NCI-H526 treated with DMSO at 0.1 percent for 48 hours (cell line): Measurements from ENCODE around the gene SUPT3H.
A peak's percentile ranks its signal among the peaks of the same experiment; 100 is the strongest.
"Not testable (repeated sequence)": the region's sequence is repeated elsewhere in the genome, so short reads cannot be mapped to it uniquely, and the experiment has no call there.

Experiments
- DNase-seq: peaks from one replicate; lab custom pipeline; 2025; lab: John Stamatoyannopoulos, UW

SUPT3H gene

GRCh38 chr6:44898296-44898930 is 479.3 kb downstream of the SUPT3H start:
- no peak for DNase-seq

DNA sequence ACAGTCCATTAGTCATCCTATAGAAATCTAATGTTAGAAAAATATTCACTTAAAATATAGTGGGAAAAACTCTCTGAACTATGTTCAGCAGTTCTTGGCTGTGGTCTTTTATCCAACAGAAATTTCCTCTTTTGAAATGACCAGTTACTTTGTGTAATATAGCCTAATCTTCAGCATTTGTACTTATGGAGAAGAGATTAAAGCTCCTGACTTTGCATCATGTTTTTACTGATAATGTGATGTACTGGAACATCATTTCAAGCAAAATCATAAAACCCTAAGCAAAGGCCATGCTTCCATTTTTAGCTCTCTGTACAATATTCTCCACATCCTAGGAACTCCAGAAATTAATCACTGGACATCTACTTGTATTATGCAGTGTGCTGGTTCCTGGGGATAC is 480.4 kb downstream of the SUPT3H start:
- DNase-seq: no peak

DNA sequence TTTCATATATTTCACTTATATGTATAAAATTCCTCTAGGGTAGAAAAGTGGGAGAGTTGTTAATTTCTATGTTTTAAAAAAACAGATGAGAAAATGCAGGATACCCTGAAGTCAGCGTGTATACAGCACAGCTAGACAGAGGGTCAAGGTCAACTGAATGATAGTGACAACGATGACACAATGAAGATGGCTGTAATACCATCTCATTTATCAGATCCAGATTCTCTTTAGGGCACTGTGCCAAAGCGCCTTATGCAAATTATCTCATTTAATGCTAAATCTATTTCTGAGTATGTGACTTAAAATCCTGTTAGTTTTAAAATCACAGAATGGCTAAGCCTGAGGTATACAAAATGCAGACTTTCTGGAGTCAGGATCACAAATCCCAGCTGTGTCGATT is 481.0 kb downstream of the SUPT3H start:
- no peak for DNase-seq

DNA sequence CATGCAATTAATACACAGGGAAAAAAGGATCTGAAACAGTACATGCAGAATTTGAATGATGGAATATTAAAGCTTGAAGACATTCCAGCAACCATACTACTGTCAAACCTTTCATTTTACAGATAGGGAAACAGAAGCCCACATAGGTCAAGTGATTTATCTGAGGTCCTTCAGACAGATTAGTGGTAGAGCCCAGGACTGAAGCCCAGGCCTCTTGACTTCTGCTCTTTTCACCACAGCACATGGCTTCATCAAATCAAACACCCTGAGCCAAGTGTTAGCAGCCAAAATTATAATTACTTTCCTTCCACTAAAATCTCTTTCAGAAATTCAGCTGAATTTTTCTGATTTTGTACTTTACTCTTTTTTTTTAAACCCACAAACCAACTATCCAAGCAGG is 485.2 kb downstream of the SUPT3H start:
- DNase-seq: no peak

- DNase-seq: not testable (repeated sequence)
These were observed 498.7 kb downstream of the SUPT3H start for GRCh38 chr6:44879071-44879470.

DNA sequence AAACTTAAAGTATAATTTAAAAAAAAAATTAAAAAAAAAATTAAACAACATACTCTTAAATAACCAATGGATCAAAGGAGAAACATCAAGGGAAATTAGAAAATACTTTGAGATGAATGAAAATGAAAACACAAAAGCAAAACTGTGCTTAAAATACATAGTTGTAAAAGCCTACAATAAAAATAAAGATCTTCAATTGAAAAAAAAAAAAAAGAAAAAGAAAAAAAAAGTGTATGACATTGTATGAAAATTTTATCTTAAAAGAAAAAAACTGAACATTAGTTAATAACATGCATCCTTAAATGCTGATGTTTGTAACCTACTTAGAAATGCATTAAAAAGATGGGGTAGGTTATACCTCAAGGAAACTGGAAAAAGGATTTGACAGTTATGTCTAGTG is 501.1 kb downstream of the SUPT3H start:
- not testable (repeated sequence) for DNase-seq

- no peak for DNase-seq
These were observed 508.3 kb downstream of the SUPT3H start for GRCh38 chr6:44869321-44869897.

- DNase-seq: no peak
These were observed 508.8 kb downstream of the SUPT3H start for GRCh38 chr6:44868910-44869309.

DNA sequence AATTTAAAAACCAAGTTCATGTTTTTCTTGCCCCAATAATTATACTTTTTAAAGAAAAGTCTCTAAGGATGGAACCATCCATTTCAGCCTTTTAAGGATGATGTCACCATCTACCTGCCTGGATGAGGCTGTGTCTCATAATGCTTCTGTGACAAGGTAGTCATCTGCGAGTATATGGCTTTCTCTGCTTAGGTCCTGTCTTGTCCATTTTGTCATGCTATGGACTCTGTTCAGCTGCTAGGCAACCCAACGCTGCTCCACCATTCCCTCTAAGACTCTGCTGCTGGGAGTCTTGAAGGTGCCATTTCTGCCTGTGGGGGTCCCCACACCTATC is 509.4 kb downstream of the SUPT3H start:
- no peak for DNase-seq

GRCh38 chr6:44867571-44868334 is 510.0 kb downstream of the SUPT3H start:
- DNase-seq: no peak

DNA sequence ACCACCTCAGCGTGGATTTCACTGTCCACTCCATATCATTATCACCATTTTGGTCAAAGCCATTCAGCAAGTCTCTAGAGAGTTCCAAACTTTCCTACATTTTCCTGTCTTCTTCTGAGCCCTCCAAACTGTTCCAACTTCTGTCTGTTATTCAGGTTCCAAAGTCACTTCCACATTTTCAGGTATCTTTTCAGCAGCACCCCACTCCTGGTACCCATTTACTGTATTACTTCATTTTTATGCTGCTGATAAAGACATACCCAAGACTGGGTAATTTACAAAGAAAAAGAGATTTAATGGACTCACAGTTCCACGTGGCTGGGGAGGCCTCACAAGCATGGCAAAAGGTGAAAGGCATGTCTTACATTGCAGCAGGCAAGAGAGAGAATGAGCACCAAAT is 512.5 kb downstream of the SUPT3H start:
- not testable (repeated sequence) for DNase-seq

DNA sequence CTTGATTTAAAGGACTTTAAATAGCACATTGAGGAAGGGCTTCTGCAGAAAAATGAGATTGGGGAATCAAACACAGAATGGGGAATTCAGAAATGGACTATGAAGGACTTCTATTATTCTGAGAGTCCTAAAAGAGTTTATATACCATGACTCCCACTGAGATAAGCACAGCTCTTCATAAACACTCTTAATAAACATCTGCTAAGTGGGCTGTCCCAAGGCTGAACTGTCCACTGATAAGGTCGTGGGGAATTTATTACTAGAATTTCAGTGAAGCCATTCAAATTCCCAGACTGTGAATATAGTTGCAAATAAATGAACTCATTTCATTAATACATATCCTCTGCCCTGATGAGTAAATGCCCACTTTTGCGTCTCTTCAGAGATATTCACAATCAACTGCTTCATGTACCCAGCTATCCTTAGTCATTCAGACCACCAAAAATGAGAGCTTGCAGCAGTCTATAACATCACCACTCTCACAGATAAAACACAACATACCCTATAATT is 517.8 kb downstream of the SUPT3H start:
- no peak for DNase-seq

DNA sequence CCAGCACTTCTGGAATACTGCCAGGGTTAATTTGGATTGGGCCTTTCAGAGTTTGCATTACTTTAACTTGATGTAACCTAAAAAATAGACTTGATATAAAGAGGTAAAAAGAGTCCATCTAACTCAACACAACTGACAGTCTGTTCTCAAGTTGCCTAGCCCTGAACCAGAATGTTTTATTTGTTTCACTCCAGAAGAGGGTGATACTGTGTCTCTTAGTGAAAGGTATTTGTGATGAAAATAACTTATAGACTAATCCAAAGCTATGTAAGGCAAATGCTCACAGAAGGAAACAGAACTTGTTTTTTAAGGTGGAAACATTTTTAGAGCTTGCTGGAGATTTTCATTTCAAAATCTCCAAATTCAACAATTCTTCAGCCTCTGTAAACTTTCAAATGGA is 518.7 kb downstream of the SUPT3H start:
- peak; percentile 17 for DNase-seq

- DNase-seq: no peak
These were observed 521.3 kb downstream of the SUPT3H start for GRCh38 chr6:44856479-44856878.

DNA sequence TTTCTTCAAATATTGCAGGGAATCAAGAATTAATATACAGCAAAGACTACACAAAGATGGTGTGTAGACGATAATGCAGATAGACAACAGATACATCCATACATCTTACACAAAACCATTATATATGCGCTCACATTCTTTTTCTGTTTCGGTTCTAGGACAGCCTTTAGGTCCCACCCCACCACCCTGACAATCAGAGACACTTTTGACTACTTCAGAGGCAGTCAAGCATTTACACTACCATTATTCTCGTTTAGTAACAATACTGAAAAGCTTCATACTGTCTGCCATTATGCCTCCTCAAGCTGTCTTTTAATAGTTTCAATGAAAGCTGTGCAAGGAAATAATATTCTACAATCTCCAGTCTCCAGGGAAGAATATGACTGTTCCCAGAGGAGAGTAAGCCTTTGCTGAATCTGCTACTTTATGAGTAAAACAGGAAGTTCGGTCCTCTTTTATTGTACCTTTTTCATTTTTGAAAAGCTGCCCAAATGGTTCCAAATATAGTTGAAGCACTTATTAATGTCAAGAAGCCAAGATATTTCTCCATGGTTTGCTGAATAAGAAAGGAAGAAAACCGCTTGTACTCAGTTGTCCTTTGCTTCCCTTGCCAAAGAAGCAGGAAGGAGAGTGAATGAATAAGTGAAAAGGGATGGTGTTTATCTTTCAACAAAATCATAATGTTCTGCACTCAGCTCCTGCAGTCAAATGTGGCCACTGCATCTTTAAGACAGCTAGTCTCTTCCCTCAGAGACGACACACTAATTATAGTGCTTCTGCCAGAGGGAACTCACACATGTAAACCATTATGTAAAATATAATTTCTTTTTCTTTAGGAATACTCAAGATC is 521.9 kb downstream of the SUPT3H start:
- no peak for DNase-seq

DNA sequence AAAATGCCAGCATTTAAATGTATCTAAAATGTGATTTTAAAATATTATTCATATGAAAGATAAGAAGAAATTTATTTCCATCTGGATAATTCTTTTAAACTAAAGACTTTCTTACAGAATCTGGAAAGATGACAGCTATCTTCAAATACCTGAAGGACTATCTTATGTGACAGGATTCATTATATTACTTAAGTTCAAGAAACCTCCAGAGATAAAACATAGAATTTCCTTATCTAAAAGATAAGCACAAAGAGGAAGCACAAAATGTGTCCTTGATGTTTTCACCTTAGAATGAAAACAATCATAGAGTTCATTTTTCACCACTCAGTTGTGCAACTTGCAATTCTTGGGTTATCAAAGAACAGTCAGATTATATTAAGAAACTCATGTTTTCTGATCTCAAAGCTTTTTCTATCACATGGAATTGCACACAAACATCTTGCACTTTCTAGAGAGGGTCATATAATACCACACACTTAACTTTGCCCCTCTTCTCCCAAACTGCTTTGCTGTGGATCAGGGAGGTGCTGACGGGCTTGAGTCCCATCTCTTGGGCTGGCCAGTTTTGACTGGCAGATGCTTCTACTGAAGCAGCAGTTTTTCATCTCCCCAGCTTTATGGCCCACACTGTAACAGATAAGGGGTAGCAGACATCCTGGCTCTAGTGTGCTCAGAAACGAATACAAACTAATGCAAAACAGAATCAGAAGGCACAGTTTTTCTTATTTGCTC is 522.9 kb downstream of the SUPT3H start:
- peak; percentile 74 for DNase-seq

GRCh38 chr6:44851176-44851575 is 526.6 kb downstream of the SUPT3H start:
- no peak for DNase-seq

- DNase-seq: no peak
These were observed 527.4 kb downstream of the SUPT3H start for GRCh38 chr6:44850312-44850711.

DNA sequence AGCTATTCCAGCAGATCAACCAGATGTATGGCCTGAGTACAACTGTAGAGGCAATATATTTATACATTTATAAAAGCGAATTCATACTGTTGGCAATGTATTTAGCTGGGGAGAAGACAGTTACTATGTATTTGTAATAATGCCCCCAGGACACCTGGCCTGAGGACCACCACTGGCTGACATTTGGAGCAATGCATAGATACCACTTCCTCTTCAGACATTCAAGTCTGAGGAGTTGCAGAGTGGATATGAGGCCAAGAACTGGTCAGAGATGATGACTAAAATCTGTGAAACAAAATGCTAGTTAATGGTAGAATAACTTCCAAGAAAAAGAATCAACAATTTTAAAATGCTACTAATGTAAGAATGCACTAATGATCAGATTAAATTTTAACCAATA is 527.9 kb downstream of the SUPT3H start:
- no peak for DNase-seq

GRCh38 chr6:44843734-44844133 is 534.0 kb downstream of the SUPT3H start:
- DNase-seq: no peak

GRCh38 chr6:44842616-44843015 is 535.1 kb downstream of the SUPT3H start:
- DNase-seq: no peak

DNA sequence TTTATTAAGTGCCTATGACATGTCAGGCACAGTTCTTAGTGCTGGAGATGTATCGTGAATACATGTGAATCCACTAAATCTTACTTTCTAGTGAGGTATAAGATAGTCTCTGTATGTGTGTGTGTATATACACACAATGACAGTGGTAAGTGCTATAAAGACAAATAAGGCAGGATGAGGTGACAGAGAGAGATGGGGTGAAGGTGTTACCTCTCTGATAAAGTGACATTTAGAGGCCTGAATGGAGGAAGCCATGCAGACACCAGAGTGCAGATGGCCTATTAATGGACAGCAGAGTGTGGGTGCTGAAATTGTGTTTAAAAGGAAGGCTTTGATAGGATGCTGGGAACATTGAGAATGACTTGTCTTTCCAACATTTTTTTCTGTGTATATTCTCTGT is 535.9 kb downstream of the SUPT3H start:
- DNase-seq: no peak
